Psoas muscle (tissue), 8 donors: ENCODE data around the gene PIM2. TPM values are rescaled to one million over a fixed set of nuclear protein-coding genes. Genes with fewer than 3 reads are reported as not detected.

Experiments used
- ATAC-seq, 4 donors: fragments of 200-7000 bp; cut with Tn5 transposase; one replicate each; pipeline ENCODE4 v1.9.1; 2020; ENCODE audit warnings: moderate library complexity in 3 of 4, mild to moderate bottlenecking in 2 of 4
- DNase-seq, 2 donors: peaks; one replicate each; pipeline ENCODE4 v3.0.0-alpha.2; 2020
- H3K27ac ChIP-seq: fragments of 200-600 bp; one replicate; pipeline ENCODE4 v1.8.0; 2022
- H3K27me3 ChIP-seq, 3 donors: fragments of 200-600 bp in 1 of 3; one replicate each; pipeline versions ENCODE4 v1.6.1 to v1.8.0; 2013 to 2022; ENCODE audit warnings: low read length in 2 of 3, mild to moderate bottlenecking in 2 of 3, moderate library complexity in 1 of 3; ENCODE audit not compliant: insufficient read depth in 3 of 3
- H3K36me3 ChIP-seq, 2 donors: fragments of 200-600 bp in 1 of 2; one replicate each; pipeline versions ENCODE4 v1.6.1 to v1.8.0; 2013 to 2022; ENCODE audit warnings: low read depth in 1 of 2, mild to moderate bottlenecking in 1 of 2, moderate library complexity in 1 of 2; ENCODE audit not compliant: insufficient read depth in 1 of 2
- H3K4me1 ChIP-seq: fragments of 200-600 bp; one replicate; pipeline ENCODE4 v1.8.0; 2022
- H3K4me3 ChIP-seq: fragments of 200-600 bp; one replicate; pipeline ENCODE4 v1.8.0; 2022; ENCODE audit warnings: mild to moderate bottlenecking
- H3K9me3 ChIP-seq: fragments of 200-600 bp; one replicate; pipeline ENCODE4 v1.8.0; 2022
- CTCF ChIP-seq: fragments of 200-600 bp; IDR thresholded peaks from one replicate; pipeline ENCODE4 v1.8.0; 2022; ENCODE audit warnings: antibody characterized with exemption
- WGBS, 3 donors: extraction: QIAGEN DNeasy Blood & Tissue Kit; methylation state at CpG; one replicate each; pipeline versions ENCODE4 v1.1.6 to v1.1.7; 2013; 5-methylcytosine and 5-hydroxymethylcytosine counted together
- intact Hi-C, 2 donors: fragments of 100-400 bp; cut with DNase I; formaldehyde crosslinking; loops; one replicate each; pipeline versions ENCODE4 v1.11.0 to v1.14.2; 2022
- polyA plus RNA-seq, 3 donors: library from polyadenylated mRNA; stranded (reverse); fragments of 200-250 nt; gene quantifications; one replicate each; pipeline ENCODE4 v1.2.3, GENCODE V29; 2013
- total RNA-seq, 4 donors: library from RNA; stranded (reverse); fragmentation: NEBNext Ultra II Directional in 2 of 4; extraction: Animal tissue kit (Norgen Biotek cat#: 25700) in 2 of 4; gene quantifications; one replicate each; pipeline versions ENCODE4 v1.2.1 to v1.2.4, GENCODE V29; 2021 to 2023
- donor health status: healthy with polysubstance abuse.
- donor health status: DM: no; HTN: no; CAD: no; lungs with moderate emphysema.
- donor health status: Bipolar disorder and iron deficiency.
- donor health status: healthy.
- donor health status: DM: yes; HTN: yes; CAD: no.
- donor health status: DM: no; HTN: no; CAD: no.
- donor health status: DM: no; HTN: no; CAD: no.
- donor health status: DM: yes; HTN: yes; CAD: no.

The PIM2 gene
- total and polyA plus RNA-seq, 7 donors, result 1.1 to 3.7 (median 1.6) TPM

GRCh38 chrX:48905090-48905790 is 13.6 kb downstream of the PIM2 start:
- H3K36me3 ChIP-seq, result peaks cover 4 to 55% of the 10 kb centered on the region in 2 donors
- no peak overlapping the region for H3K4me3 ChIP-seq
- no peak for TF ChIP-seq CTCF
- intact Hi-C loops, result no loop called here
- no peaks in the 10 kb centered on the region for H3K27me3 ChIP-seq
- H3K27ac ChIP-seq, result no peak overlapping the region
- DNase-seq (no peak), ATAC-seq (no peak)
- H3K4me1 ChIP-seq, result no peaks in the 10 kb centered on the region
- 88 to 93% (median 89%) methylated on average over 17 to 20 of the region's 20 CpGs for WGBS, 3 donors
- H3K9me3 ChIP-seq, result no peaks in the 10 kb centered on the region

GRCh38 chrX:48904626-48905025 is 14.2 kb downstream of the PIM2 start:
- no peak overlapping the region for H3K4me3 ChIP-seq
- peaks cover 4 to 55% of the 10 kb centered on the region in 2 donors for H3K36me3 ChIP-seq
- no peaks in the 10 kb centered on the region for H3K9me3 ChIP-seq
- 77 to 88% (median 81%) methylated on average over 14 of the region's 14 CpGs for WGBS, 3 donors
- intact Hi-C loops, result no loop called here
- no peak for ATAC-seq
- no peaks in the 10 kb centered on the region for H3K27me3 ChIP-seq
- H3K4me1 ChIP-seq, result no peaks in the 10 kb centered on the region
- no peak for DNase-seq
- TF ChIP-seq CTCF, result no peak
- no peak overlapping the region for H3K27ac ChIP-seq

- H3K36me3 ChIP-seq, result peaks cover 4 to 55% of the 10 kb centered on the region in 2 donors
- DNase-seq, result no peak
These were observed 14.6 kb downstream of the PIM2 start for GRCh38 chrX:48904180-48904579.

GRCh38 chrX:48903290-48903689 is 15.5 kb downstream of the PIM2 start:
- ATAC-seq, result no peak
- intact Hi-C loops, result no loop called here
- H3K9me3 ChIP-seq, result no peaks in the 10 kb centered on the region
- no peak for TF ChIP-seq CTCF
- H3K4me1 ChIP-seq, result no peaks in the 10 kb centered on the region
- DNase-seq, result no peak
- no peaks in the 10 kb centered on the region for H3K27me3 ChIP-seq
- WGBS, 3 donors, result 76 to 82% (median 82%) methylated on average over 6 of the region's 6 CpGs
- H3K4me3 ChIP-seq, result no peak overlapping the region
- peaks cover 4 to 55% of the 10 kb centered on the region in 2 donors for H3K36me3 ChIP-seq
- no peak overlapping the region for H3K27ac ChIP-seq

More at GRCh38 chrX:48904180-48904579, 14.6 kb downstream of the PIM2 start:
- no peak for ATAC-seq
- no peak for TF ChIP-seq CTCF
- no peak overlapping the region for H3K4me3 ChIP-seq
- WGBS, 3 donors, result 65 to 82% (median 69%) methylated on average over 5 to 8 of the region's 8 CpGs
- no peaks in the 10 kb centered on the region for H3K4me1 ChIP-seq
- H3K27me3 ChIP-seq, result no peaks in the 10 kb centered on the region
- no peaks in the 10 kb centered on the region for H3K9me3 ChIP-seq
- intact Hi-C loops, result no loop called here
- no peak overlapping the region for H3K27ac ChIP-seq

- Histone ChIP-seq H3K4me1 (no peaks in the 10 kb centered on the region), H3K27ac (no peak overlapping the region), H3K36me3 (peaks cover 4 to 55% of the 10 kb centered on the region in 2 donors), H3K9me3 (no peaks in the 10 kb centered on the region), H3K4me3 (no peak overlapping the region), H3K27me3 (no peaks in the 10 kb centered on the region)
- WGBS, 3 donors, result 71 to 81% (median 81%) methylated on average over 12 to 14 of the region's 14 CpGs
- TF ChIP-seq CTCF, result no peak
- no peak for DNase-seq
- intact Hi-C loops, result no loop called here
- no peak for ATAC-seq
These were observed 16.0 kb downstream of the PIM2 start for GRCh38 chrX:48902776-48903175.
